ENCODE measurements around the gene SEC16A.

Gene SEC16A

DNA sequence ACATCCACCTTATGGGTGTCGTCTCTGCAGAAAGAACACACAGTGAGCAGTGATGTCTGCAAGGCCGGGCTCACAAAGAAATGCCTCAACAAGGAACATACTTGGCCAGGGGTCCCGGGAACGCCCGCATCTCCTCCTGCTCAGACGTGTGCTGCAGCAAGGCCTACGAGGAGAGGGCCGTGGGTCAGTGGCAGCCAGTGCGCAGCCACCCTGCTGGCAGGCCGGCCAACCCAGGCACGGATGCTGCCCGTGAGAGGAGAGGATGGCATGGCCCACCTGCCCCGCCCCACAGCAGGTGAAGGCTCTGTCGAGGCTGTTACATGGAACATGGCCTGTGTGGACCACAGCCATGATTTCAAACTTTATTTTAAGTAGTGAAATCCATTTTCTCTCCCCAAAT lies 19.3 kb downstream of the SEC16A start:
- DNase-seq (ENCODE audit: low read depth in 3 of 3), result no peak

DNA sequence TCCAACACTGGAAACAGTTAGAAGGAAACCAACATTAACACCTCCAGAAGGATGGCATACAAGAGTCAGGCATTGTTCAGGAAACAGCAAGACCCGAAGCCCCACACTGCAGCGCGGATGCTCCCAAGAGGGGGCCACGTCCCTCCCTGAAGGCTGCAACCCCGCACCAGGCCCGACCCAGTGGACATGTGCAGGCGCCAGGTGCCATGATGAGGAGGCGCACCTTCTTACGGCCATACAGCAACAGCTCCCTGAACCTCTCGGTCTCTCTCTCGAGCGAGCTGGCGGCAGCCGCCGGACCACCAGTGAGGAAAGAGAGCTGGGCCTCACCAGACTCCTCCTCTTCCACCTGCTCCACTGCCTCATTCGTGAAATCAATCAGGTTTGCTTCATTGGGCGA lies 20.2 kb downstream of the SEC16A start:
- DNase-seq (ENCODE audit: low read depth in 3 of 3), result no peak

DNA sequence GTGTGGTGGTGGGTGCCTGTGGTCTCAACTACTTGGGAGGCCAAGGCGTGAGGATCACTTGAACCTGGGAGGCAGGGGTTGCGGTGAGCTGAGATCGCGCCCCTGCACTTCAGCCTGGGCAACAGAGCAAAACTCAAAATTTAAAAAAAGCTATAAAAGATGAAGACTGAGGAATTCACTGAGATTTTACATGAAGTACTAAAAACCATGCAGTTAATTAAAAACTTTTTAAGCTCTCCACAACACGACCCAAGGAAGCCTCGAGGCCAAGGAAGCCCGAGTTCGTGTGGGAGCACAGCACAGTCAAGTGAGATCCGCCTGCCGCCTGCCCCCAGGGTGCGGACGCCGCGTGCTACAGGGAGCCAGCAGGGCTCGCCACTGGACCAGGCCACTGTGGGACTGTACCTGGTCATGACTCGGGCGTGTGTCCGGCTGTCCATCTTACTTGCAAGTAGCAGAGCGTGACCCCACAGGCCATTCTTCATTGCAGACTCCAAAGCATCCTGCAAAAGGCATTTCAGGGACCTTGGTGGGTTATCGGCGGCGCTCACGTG lies 22.0 kb downstream of the SEC16A start:
- no peak for DNase-seq (ENCODE audit: low read depth in 3 of 3)

DNA sequence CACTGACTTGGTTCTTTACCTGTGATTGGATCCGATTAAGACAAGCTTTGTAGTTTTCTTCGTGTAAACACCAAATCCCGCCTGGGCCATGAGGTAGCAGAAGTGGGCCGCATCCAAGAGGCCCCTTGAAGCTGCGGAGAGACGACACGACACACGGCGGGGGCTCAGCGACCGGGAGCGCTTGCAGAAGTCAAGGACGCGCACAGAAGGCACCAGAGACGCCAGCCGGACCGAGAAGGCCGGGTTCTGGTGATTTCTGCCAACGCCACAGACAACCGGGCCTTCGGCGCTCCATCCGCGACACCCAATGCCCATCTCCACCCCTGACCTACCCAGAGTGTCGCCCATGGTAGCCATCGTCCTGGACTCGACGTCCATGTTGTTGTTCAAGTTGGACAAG lies 23.4 kb downstream of the SEC16A start:
- DNase-seq (ENCODE audit: low read depth in 3 of 3), result no peak

DNA sequence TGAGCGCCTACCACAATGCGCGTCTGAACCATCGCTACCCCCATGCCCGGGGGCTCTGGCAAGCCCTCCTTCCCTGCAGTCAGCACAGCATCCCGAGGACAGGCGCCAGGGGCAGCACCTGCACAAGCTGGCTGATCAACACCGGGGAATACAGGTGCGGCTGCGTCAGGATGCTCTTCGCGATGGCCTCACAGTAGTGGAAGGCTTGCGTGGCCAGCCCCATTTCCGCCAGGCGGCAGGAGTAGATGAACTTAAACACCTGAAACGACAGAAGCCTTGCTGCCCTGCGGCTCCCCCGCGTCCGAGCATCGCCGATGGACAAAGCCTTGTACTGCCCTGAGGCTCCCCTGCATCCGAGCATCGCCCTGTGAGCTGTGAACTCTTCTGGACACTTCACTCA lies 25.5 kb downstream of the SEC16A start:
- DNase-seq (ENCODE audit: low read depth in 3 of 3), result no peak

DNA sequence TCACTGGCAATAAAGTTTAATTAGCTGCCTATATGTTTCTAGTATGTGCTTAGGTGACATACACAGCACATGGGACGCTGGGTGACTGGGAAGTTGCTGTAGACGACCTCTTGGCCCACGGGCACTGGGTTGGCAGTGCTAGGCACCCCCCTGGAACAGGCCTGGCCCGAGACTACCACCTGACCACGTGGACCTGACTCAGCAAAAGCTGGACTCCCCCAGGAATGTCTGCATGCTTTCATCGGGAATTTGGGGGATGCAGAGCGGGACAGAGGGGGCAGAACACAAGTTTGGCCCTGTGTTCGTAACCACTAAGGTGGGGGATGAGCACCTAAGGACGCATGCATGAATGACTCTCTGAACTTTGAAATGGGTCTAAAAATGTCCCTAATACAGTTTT lies 26.6 kb downstream of the SEC16A start:
- DNase-seq (ENCODE audit: low read depth in 3 of 3), result no peak

DNA sequence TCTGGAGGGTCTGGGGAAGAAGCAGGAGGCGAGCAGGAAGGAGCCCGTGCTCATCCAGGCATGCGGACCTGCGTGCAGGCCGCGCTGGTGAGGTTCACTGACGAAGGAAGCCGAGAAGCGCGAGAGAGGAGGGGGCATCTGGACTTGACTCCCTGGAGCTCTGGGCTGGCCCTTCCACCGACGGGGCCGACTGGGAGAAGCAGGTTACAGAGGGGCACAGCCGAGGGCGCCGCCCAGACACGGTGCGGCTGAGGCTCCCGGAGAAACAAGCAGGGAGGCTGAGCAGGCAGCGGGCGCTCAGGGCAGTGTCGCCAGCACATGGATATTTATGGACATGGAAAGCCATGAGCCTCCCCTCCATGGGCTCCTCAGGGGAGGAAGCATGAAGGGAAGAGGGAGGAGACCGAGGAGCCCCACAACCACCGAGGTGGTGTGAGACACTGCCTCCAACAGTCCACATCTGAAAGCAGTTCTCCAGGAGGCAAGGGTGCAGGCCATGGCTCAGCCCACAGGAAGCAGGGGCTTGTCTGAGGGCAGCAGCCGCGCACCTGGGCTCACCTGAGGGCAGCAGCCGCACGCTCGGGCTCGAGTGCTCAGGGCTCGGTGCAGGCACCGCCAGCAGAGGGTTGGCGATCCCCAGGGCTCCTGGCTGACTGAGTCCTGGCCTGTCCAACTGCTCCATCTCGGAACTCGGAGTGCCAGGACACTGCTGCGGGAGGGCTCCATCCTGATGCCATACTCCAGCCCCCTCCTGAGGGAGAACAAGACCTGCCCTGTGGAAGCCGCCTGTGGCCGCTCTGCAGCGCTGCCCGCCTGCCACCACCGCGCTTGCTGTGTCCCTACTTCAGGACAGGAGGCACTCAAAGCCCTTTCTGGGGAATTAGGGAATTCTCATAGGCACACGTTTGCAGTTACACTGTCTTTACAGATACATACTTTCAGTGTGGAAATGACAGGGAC lies 27.5 kb downstream of the SEC16A start:
- DNase-seq (ENCODE audit: low read depth in 3 of 3), result no peak

DNA sequence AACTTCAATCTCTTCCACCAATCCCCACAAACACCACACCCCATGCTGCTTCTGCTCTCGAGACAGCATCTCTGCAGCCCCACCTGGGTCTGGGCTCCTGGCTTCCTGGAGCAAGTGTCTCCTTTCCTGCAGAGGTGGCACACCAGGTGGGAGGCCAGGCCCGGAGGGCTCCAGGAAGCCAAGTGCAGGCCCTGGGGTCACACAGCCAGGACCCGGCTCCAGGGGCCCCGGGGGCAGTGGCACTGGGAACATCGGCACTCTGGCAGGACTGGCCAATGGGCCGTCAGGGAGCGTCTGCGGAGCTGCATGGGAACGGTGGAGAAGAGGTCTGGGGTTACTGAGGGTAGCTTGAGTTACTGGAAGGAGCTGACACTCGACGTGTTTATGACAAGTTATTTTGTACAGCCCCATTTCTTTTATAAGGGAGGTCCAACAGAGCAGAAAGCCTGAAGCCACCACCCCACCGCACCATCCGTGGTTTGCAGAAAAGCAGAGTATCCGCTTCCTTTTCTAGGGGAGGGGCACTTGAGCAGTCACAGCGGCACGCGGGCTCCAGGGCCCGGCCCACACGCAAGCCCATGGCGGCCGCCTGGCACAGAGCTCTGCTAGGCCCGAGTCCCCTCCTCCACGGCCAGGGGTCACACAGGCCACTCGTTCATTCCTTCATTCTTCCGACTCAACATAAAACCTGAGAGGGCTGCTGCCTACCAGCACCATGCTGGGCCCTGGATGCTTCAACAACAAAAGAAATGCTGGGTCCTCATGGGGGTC lies 28.6 kb downstream of the SEC16A start:
- DNase-seq (ENCODE audit: low read depth in 3 of 3), result no peak

DNA sequence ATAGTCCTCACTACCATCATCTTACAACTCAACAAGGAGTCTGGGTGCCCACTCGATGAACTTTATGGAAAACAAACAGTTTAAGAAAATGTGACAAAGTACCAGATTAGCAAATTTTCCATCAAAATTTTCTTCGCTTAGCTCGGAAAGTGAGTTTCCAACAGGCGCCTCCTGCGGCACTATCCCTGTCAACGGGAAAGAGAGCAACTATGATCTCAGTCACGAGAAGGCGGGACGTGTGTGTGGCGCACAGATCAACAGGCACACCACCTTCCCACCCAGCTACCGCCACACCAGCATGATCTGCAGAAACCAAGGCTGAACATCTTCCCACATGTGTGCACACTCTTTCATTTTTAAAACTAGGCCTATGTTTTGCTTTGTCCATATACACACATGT lies 29.5 kb downstream of the SEC16A start:
- DNase-seq (ENCODE audit: low read depth in 3 of 3), result no peak

DNA sequence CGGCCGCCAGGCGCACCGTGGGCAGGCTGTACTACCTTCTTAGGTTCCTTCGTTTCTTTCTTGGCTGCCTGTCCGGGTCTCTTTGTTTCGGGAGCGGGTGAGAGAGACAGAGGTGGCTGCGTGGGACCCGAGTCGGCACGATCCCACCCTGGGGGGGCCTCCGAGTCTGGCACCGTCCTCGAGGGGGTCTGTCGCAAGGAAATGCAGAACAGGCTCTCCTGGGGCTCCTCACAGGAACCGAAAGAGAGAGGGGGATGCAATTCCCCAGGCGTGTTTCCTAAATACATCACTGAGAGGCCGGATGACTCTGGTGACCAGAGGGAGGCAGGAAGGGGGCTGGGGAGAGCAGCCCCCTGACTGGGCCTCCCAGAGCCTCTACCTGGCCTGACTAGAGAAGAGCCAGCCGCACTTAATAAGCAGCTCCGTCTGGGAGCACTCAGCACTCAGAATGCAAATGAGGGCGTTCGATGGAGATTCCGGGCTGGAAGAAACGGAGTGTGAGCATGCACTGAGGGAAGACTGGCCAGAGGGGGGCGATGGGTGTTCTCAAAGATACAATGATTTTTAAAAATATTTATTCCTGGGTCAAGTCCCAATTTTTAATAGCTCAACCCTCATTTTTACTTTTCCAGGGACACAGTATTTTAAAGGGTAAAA lies 31.5 kb downstream of the SEC16A start:
- DNase-seq (ENCODE audit: low read depth in 3 of 3), result no peak

DNA sequence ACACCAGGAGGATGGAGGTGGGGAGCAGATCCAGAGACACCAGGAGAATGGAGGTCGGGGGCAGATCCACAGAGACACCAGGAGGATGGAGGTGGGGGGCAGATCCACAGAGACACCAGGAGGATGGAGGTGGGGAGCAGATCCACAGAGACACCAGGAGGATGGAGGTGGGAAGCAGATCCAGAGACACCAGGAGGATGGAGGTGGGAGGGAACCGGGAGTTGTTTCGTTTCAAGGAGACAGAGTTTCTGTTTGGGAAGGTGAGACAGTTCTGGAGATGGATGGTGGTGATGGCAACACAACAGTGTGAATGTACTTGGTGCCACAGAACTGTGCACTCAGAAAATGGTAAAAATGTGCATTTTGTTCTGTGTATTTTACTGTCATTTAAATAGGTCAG lies 34.2 kb downstream of the SEC16A start:
- DNase-seq (ENCODE audit: low read depth in 3 of 3), result no peak

DNA sequence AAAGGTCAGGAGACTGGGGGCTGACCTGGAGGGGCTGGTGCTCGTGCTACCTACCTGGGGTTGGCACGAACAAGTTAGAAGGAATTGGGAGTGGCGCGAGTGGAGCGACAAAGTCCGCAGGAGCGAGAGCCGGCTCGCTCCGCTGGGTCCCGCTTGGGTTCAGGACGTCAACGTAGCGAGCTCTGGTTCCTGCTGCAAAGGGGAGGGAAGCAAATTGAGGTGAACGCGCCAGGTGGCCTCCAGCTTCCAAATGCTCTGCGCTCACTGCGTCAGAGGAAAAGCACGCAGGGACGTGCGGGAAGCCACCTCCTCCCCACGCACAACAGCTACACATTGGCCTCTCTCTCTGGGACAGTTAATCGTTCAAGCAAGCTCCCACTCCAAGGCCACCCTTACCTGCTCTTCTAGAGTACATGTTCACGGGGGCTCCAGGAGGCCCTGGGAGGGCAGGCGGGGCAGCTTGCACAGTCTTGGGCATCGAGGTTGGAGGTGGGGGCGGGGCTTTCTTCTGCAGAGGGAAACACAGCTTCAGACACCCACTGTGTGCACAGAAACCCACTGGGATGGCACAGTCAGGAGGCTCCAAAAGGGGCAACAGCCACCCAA lies 35.6 kb downstream of the SEC16A start:
- DNase-seq (ENCODE audit: low read depth in 3 of 3), result no peak

DNA sequence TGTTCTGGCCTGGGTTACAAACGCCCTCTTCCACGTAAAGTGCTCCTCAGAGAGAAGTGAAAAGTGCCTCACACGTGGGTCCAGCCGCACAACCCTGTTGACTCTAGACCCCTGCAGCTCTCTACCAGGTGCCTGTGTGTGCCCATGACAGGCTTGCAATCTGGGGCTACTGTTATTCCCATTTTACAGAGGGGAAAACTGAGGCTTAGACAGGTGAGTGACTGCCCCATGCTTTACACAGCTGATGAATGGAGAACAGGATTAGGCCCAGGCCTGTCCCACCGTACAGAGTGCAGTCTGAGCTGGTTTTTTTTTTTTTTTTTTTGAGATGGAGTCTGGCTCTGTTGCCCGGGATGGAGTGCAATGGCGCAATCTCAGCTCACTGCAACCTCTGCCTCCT lies 37.0 kb downstream of the SEC16A start:
- DNase-seq (ENCODE audit: low read depth in 3 of 3), result no peak

DNA sequence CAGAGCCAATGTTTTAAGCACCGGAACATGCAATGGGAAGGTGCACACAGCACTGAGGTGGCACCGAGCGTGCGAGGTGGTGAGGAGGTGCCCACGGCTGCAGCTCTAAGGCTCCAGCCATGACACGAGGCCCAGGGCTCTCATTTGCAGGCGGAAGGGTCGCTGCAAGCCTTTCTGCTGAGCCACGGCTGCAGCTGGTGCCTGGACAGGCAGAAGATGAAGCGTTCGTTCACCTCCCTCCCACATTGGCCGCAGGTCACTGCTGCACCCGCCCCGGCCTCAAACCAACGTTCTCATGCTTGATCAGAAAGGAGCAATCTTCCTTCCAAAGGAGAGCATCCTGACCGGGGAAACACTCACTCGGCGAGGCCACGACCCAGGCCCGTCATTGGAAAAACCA lies 38.7 kb downstream of the SEC16A start:
- no peak for DNase-seq (ENCODE audit: low read depth in 3 of 3)

DNA sequence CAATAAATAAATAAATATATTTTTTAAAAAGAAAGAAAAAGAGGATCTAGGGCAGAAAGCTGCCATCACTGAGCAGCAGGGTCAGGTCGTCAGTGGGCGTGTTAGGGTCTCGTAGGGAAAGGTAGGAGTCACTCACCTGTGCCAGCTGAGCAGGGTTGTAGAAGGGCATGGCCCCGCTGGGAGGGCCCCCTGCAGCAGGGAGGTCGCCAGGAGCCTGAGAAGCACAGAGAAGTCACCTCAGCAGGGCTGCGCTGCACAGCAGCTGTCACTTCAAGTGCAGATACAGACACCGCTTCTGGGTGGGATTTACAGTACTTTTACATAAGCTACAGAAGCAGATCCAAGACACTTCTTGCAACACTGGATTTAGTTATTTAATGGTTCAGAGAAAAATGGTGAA lies 39.2 kb downstream of the SEC16A start:
- no peak for DNase-seq (ENCODE audit: low read depth in 3 of 3)

DNA sequence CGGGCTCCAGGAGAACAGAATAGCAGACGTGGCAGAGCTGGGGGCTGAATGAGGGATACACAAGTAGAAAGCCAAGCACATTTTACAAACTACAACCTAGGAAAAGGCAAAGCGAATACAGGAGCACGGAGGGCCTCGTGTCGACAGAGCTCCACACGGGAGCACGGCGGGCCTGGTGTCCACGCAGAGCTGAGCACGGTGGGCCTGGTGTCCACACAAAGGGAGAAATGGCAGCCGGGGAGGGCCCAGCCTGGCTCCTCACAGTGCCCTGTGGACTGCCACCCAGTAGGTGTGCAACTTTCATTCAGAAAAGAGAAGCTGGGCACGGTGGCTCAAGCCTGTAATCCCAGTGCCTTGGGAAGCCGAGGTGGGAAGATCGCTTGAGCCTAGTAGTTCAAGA lies 39.8 kb downstream of the SEC16A start:
- no peak for DNase-seq (ENCODE audit: low read depth in 3 of 3)

DNA sequence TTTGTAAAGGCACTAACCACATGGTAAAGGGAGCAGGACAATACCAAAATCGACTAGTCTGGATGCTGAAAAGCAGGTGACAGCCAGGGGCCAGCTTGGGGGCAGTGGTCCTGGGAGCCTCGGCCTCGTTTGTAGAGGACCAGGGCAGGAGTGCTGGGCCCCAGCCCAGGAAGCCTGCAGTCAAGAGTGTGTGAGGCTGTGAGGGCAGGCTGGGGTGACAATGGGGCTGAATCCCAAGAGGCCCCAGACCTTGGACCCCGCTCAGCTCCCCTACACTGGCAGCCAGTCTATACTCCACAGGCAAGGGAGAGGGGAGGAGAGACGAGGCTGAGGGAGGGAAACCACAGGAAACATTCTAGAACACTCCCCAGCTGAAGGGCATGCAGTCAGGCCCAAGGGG lies 40.6 kb downstream of the SEC16A start:
- DNase-seq (ENCODE audit: low read depth in 3 of 3), result no peak

DNA sequence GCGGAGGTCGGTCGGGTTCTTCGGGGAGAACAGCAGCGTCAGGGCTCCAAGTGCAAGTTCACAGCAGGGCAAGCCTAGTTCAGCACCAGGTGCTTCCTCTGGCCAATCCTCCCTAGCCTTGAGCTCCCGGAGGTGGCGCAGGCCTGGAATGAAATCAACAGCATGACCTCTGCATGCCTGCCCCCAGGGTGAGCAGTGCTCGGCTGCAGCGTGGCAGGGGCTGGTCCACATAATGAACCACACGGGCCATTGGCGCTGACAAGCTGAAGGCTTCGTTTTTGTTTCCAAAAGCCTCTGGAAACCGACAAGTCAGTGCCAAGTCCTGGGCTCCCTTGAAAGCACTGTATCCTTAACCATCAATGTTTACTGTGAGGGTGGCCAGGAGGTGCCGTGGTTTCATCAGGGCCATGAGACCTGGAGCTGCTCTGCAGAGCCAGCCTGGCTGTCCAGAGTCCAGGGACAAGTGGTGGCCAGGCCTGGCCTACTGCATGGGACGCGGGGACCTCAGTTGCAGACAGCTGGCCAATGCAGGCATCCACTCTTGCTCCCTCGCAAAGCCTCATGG lies 41.1 kb downstream of the SEC16A start:
- no peak for DNase-seq (ENCODE audit: low read depth in 3 of 3)

DNA sequence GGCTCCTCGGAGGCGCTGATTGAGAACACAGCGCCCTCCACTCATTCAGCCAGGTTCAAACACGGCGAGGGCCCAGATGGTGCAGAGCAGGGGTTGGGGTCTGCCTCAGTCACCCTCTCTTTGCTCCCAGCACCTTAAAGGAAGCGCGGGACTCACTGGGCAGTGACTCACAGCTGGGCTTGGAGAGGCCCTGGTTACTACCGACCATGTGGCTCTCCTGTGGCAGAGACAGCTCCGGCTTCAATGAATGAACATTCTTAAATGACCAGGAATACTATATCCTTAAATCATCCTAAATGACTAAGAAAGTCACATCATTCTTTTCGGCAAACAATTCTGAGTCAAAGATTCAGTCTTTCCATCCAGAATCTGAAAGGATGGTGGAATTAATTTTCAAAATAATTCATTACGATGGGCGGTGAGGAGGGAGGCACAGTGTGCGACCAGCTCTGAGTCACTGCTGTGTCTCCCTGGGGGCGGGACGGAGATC lies 41.6 kb downstream of the SEC16A start:
- no peak for DNase-seq (ENCODE audit: low read depth in 3 of 3)

DNA sequence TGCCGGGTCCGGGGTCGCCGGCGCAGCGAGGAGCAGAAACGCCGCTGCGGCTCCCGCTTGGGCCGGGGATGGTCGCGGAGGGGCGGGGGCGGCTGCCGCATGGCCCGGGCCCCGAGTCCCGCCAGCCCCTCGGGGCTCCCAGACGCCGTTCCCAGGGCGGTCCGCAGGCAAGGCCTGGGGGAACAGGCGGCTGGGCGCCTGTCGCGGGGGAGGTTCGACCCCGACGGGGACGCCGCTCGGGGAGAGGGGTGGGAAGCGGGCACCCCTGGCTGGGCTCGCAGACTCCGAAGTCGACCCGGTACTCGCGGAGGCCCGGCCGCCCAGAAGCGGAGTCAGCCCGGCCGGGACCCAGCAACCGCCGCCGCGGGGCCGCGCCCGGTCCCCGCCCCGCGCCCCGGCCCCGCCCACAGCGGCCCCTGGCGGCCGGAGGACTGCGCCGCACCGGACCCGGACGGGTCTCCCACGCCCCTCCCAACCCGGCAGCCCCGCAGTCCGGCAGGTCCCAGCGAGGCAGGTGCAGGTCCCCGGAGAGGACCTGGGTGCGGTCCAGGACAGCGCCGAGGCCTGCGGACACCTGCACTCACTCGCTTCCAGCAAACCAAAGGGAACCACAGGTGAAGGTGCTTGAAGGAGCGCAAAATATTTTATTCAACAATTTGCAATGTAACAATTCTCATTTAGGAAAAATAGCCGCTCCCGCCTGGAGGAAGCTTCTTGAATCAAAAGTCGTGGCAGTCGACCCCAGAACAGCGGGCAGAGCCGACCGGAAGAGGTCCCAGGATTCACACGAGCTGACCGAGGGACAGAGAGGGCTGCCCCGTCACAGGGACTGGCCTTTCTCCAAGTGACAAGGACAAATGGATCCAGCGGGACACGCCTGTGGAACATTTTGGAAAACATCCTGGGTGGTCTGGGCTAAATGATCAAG lies 43.1 kb downstream of the SEC16A start, which contains the start of gene INPP5E:
Gene INPP5E (minus strand): TSS at position 365 of the 928 bp plus-strand sequence. CDS start 426 bp downstream, outside the sequence.
- peak; percentile 54 to 81 (median 71) for DNase-seq (ENCODE audit: low read depth in 3 of 3)
